H1 (cell line): ENCODE data around the gene EEF1AKMT2. TPM values are rescaled to one million over a fixed set of nuclear protein-coding genes. Genes with fewer than 3 reads are reported as not detected.

ENCODE experiments used
- CTCF ChIA-PET: fragments of 300-600 bp; sonication (Branson Sonifier 250); formaldehyde crosslinking; loops from one replicate; lab custom pipeline; 2021; ENCODE audit not compliant: partially characterized antibody; lab: Charles Lee
- POLR2A ChIA-PET: fragments of 300-600 bp; sonication (Branson Sonifier 250); formaldehyde crosslinking; loops from one replicate; lab custom pipeline; 2021; ENCODE audit warnings: inconsistent platforms; ENCODE audit not compliant: partially characterized antibody; lab: Charles Lee
- DNase-seq, 2 experiments: peaks; one replicate each; pipeline versions ENCODE4 v3.0.0 to v3.0.0-alpha.2; 2010 to 2022; ENCODE audit warnings: low spot score in 2 of 2, low read depth in 1 of 2, mixed read lengths in 1 of 2
- FAIRE-seq: peaks from 2 replicates; lab custom pipeline; 2011; peaks lifted over from hg19 to GRCh38; lab: Jason Lieb, UNC
- H2AFZ ChIP-seq: 2 replicates; pipeline ENCODE4 v1.8.1; 2012; ENCODE audit warnings: low read length, inconsistent platforms
- H2AK5ac ChIP-seq: 2 replicates; pipeline ENCODE4 v1.6.1; 2013; ENCODE audit warnings: low read depth, low read length
- H2BK120ac ChIP-seq: replicated peaks from 2 replicates; pipeline ENCODE3; 2013; ENCODE audit warnings: low read depth, low read length, inconsistent platforms
- H2BK12ac ChIP-seq: 2 replicates; pipeline ENCODE4 v1.6.1; 2013; ENCODE audit warnings: low read depth, low read length
- H2BK15ac ChIP-seq: 2 replicates; pipeline ENCODE4 v1.6.1; 2013; ENCODE audit warnings: low read length
- H2BK20ac ChIP-seq: 2 replicates; pipeline ENCODE4 v1.6.1; 2013; ENCODE audit warnings: low read length
- H2BK5ac ChIP-seq: 2 replicates; pipeline ENCODE4 v1.6.1; 2013; ENCODE audit warnings: low read depth, low read length
- H3K14ac ChIP-seq: 2 replicates; pipeline ENCODE4 v1.6.1; 2013; ENCODE audit warnings: inconsistent platforms; ENCODE audit not compliant: insufficient read length
- H3K18ac ChIP-seq: 2 replicates; pipeline ENCODE4 v1.6.1; 2013; ENCODE audit warnings: low read length; ENCODE audit errors: extremely low read depth
- H3K23ac ChIP-seq: 2 replicates; pipeline ENCODE4 v1.6.1; 2013; ENCODE audit warnings: inconsistent platforms; ENCODE audit not compliant: insufficient read length
- H3K23me2 ChIP-seq: 2 replicates; pipeline ENCODE4 v1.6.1; 2013; ENCODE audit warnings: low read depth, low read length
- H3K27ac ChIP-seq: 2 replicates; pipeline ENCODE4 v1.6.1; 2011; ENCODE audit warnings: low read depth, low read length, inconsistent platforms
- H3K27me3 ChIP-seq, 4 experiments: replicated peaks in 1 of 4; 1 replicate in 1 of 4; 2 replicates in 3 of 4; pipeline versions ENCODE4 v1.6.1 to v1.8.1; 2011 to 2013; ENCODE audit warnings: low read length in 3 of 4, mild to moderate bottlenecking in 3 of 4, inconsistent platforms in 2 of 4, mixed read lengths in 2 of 4, moderate library complexity in 1 of 4; ENCODE audit not compliant: control insufficient read depth in 3 of 4, insufficient read depth in 3 of 4; ENCODE audit errors: extremely low read depth in 1 of 4
- H3K36me3 ChIP-seq, 4 experiments: 2 replicates each; pipeline versions ENCODE4 v1.6.1 to v1.8.1; 2011 to 2013; ENCODE audit warnings: mild to moderate bottlenecking in 4 of 4, low read length in 3 of 4, moderate library complexity in 2 of 4, control low read depth in 1 of 4, inconsistent platforms in 1 of 4; ENCODE audit not compliant: insufficient read depth in 4 of 4, control insufficient read depth in 2 of 4
- H3K4ac ChIP-seq: replicated peaks from 2 replicates; pipeline ENCODE3; 2013; ENCODE audit warnings: low read length, low read depth, mixed read lengths, inconsistent platforms; ENCODE audit not compliant: insufficient read length
- H3K4me1 ChIP-seq, 4 experiments: replicated peaks in 1 of 4; 1 replicate in 1 of 4; 2 replicates in 3 of 4; pipeline versions ENCODE4 v1.6.1 to v1.8.1; 2011 to 2013; ENCODE audit warnings: low read length in 3 of 4, inconsistent platforms in 2 of 4, mixed read lengths in 1 of 4; ENCODE audit not compliant: insufficient read depth in 4 of 4, control insufficient read depth in 3 of 4
- H3K4me2 ChIP-seq, 2 experiments: 2 replicates each; pipeline versions ENCODE4 v1.6.1 to v1.8.1; 2011 to 2013; ENCODE audit warnings: low read depth in 2 of 2, low read length in 2 of 2, control low read depth in 1 of 2, inconsistent platforms in 1 of 2, mild to moderate bottlenecking in 1 of 2; ENCODE audit not compliant: insufficient read depth in 1 of 2
- H3K4me3 ChIP-seq, 4 experiments: fragments of 200-600, 300-600 bp in 1 of 4; sonication (generic), shearing (Covaris generic), sonication (Bioruptor Twin) in 1 of 4; 2 replicates each; pipeline versions ENCODE4 v1.5.1 to v1.8.1; 2011 to 2016; ENCODE audit warnings: low read length in 4 of 4, low read depth in 3 of 4, control low read depth in 2 of 4, inconsistent platforms in 2 of 4, mild to moderate bottlenecking in 2 of 4, mixed read lengths in 1 of 4, moderate library complexity in 1 of 4; ENCODE audit not compliant: insufficient read depth in 2 of 4; ENCODE audit errors: extremely low read depth in 1 of 4
- H3K56ac ChIP-seq: replicated peaks from 2 replicates; pipeline ENCODE3; 2013; ENCODE audit warnings: low read depth, mild to moderate bottlenecking, mixed read lengths, low read length, inconsistent platforms; ENCODE audit not compliant: insufficient read length
- H3K79me1 ChIP-seq: 2 replicates; pipeline ENCODE4 v1.6.1; 2013; ENCODE audit warnings: low read depth, low read length, control low read depth
- H3K79me2 ChIP-seq, 2 experiments: 2 replicates each; pipeline versions ENCODE4 v1.6.1 to v1.8.1; 2012 to 2013; ENCODE audit warnings: low read length in 2 of 2, mild to moderate bottlenecking in 2 of 2, inconsistent platforms in 1 of 2; ENCODE audit not compliant: insufficient read depth in 2 of 2, control insufficient read depth in 1 of 2
- H3K9ac ChIP-seq, 4 experiments: replicated peaks in 1 of 4; 1 replicate in 1 of 4; 2 replicates in 3 of 4; pipeline versions ENCODE4 v1.6.1 to v1.8.1; 2011 to 2013; ENCODE audit warnings: low read depth in 3 of 4, low read length in 3 of 4, control low read depth in 2 of 4, mild to moderate bottlenecking in 2 of 4, moderate library complexity in 2 of 4, inconsistent platforms in 1 of 4; ENCODE audit errors: extremely low read depth in 1 of 4
- H3K9me3 ChIP-seq, 2 experiments: 2 replicates each; pipeline versions ENCODE4 v1.6.1 to v1.8.1; 2012 to 2013; ENCODE audit warnings: mild to moderate bottlenecking in 2 of 2, moderate library complexity in 2 of 2, control low read depth in 1 of 2, inconsistent platforms in 1 of 2, low read depth in 1 of 2, low read length in 1 of 2, mixed read lengths in 1 of 2; ENCODE audit not compliant: insufficient read depth in 2 of 2
- H4K20me1 ChIP-seq, 2 experiments: replicated peaks in 1 of 2; 2 replicates each; pipeline versions ENCODE3 to v1.8.1; 2011 to 2013; ENCODE audit warnings: inconsistent platforms in 2 of 2, low read length in 2 of 2, mild to moderate bottlenecking in 1 of 2; ENCODE audit not compliant: insufficient read depth in 2 of 2, control insufficient read depth in 1 of 2
- H4K5ac ChIP-seq: 2 replicates; pipeline ENCODE4 v1.6.1; 2013; ENCODE audit warnings: low read length, low read depth, mixed read lengths, inconsistent platforms; ENCODE audit not compliant: insufficient read length
- H4K8ac ChIP-seq: 2 replicates; pipeline ENCODE4 v1.8.0; 2013; ENCODE audit warnings: mild to moderate bottlenecking, moderate library complexity, low read length, inconsistent platforms; ENCODE audit not compliant: insufficient read depth; ENCODE audit errors: extremely low read depth
- H4K91ac ChIP-seq: replicated peaks from 2 replicates; pipeline ENCODE3; 2013; ENCODE audit warnings: low read length, mixed read lengths, inconsistent platforms; ENCODE audit not compliant: insufficient read length
- BRCA1 ChIP-seq: IDR thresholded peaks from 2 replicates; pipeline ENCODE4 v1.6.1; 2012; ENCODE audit warnings: low read depth, low read length, improper control_type of control experiment
- CHD1 ChIP-seq: IDR thresholded peaks from 2 replicates; pipeline ENCODE4 v1.6.1; 2012; ENCODE audit warnings: low read depth, low read length, improper control_type of control experiment
- CHD2 ChIP-seq: IDR thresholded peaks from 2 replicates; pipeline ENCODE4 v1.6.1; 2012; ENCODE audit warnings: low read length, improper control_type of control experiment
- CREB1 ChIP-seq: IDR thresholded peaks from 2 replicates; pipeline ENCODE4 v1.6.1; 2012; ENCODE audit warnings: inconsistent platforms
- EP300 ChIP-seq, 2 experiments: IDR thresholded peaks; 1 replicate in 1 of 2; 2 replicates in 1 of 2; pipeline ENCODE4 v1.6.1; 2011 to 2012; ENCODE audit warnings: low read depth in 2 of 2, low read length in 2 of 2, mild to moderate bottlenecking in 2 of 2, borderline replicate concordance in 1 of 2, inconsistent platforms in 1 of 2, moderate library complexity in 1 of 2
- JUN ChIP-seq: IDR thresholded peaks from 2 replicates; pipeline ENCODE4 v1.6.1; 2011; ENCODE audit warnings: low read depth, mild to moderate bottlenecking, improper control_type of control experiment, low read length
- POLR2AphosphoS5 ChIP-seq: IDR thresholded peaks from 2 replicates; pipeline ENCODE4 v1.6.1; 2011; ENCODE audit warnings: low read depth, low read length
- SIRT6 ChIP-seq: IDR thresholded peaks from one replicate; pipeline ENCODE4 v1.7.1; 2012; ENCODE audit warnings: low read length, inconsistent platforms
- TCF12 ChIP-seq: IDR thresholded peaks from 2 replicates; pipeline ENCODE4 v1.6.1; 2011; ENCODE audit warnings: low read depth, mild to moderate bottlenecking, low read length
- TEAD4 ChIP-seq: IDR thresholded peaks from 2 replicates; pipeline ENCODE4 v1.6.1; 2012; ENCODE audit warnings: low read depth, low read length, inconsistent platforms, mixed read lengths
- USF2 ChIP-seq: IDR thresholded peaks from 2 replicates; pipeline ENCODE4 v1.6.1; 2011; ENCODE audit warnings: low read length, improper control_type of control experiment
- ZNF274 ChIP-seq: IDR thresholded peaks from 2 replicates; pipeline ENCODE4 v1.7.0; 2012; ENCODE audit warnings: low read length, borderline replicate concordance; ENCODE audit errors: extremely low read depth
- WGBS, 2 experiments: shearing (Covaris generic) in 1 of 2; methylation state at CpG; one replicate each; pipeline versions ENCODE4 v1.1.6 to v1.1.7; 2013 to 2015; ENCODE audit warnings: low lambda C conversion rate in 2 of 2, mixed read lengths in 2 of 2, inconsistent platforms in 1 of 2, low coverage in 1 of 2, missing lambda C conversion rate in 1 of 2; ENCODE audit not compliant: insufficient replicate concordance in 2 of 2, insufficient coverage in 1 of 2, insufficient read length in 1 of 2; ENCODE audit errors: extremely low coverage in 1 of 2, missing lambda C conversion rate in 1 of 2; 5-methylcytosine and 5-hydroxymethylcytosine counted together
- polyA plus RNA-seq, 7 experiments: library from polyadenylated mRNA; depleted of rRNA in 3 of 7; stranded (reverse) in 5 of 7; unstranded in 2 of 7; fragments of >200 nt in 5 of 7; fragments of 200-250 nt in 2 of 7; gene quantifications; 1 replicate in 5 of 7; 2 replicates in 1 of 7; 4 replicates in 1 of 7; pipeline versions ENCODE4 v1.2.1 to v1.2.3, GENCODE V29; 2011 to 2013; ENCODE audit warnings: missing spikeins in 2 of 7, mixed read lengths in 2 of 7
- total RNA-seq: library from RNA; stranded (reverse); fragmentation: NEBNext Ultra II Directional; extraction: Animal tissue kit (Norgen Biotek cat#: 25700); gene quantifications from 2 replicates; pipeline ENCODE4 v1.2.1, GENCODE V29; 2021

Gene EEF1AKMT2
- total and polyA plus RNA-seq, 2 of the 8 experiments (the other 6 are each of a cell fraction or from before 2014, with no cell fraction given): 9.8 to 26.8 TPM

GRCh38 chr10:124826262-124826661 lies 34.6 kb upstream of the EEF1AKMT2 start:
- peaks cover 6 to 46% (median 30%) of the 10 kb centered on the region in 4 experiments for H3K36me3 ChIP-seq
- no peak for TF ChIP-seq SIRT6
- no peak for TF ChIP-seq TCF12
- no peak for TF ChIP-seq ZNF274
- no peak for TF ChIP-seq CHD1
- TF ChIP-seq POLR2AphosphoS5: no peak
- no peak for TF ChIP-seq EP300 (IDR thresholded peaks at IDR 0.05; ENCODE audit: borderline replicate concordance in 1 of 2, low read depth in 2 of 2, low read length in 2 of 2)
- no peak for TF ChIP-seq CHD2
- no peak for TF ChIP-seq TEAD4
- TF ChIP-seq JUN: no peak
- no peak for TF ChIP-seq CREB1
- no peak for TF ChIP-seq BRCA1
- no peak for TF ChIP-seq USF2
- H3K23me2 ChIP-seq: no peaks in the 10 kb centered on the region
- H3K27ac ChIP-seq: no peak overlapping the region
- H4K8ac ChIP-seq: no peak overlapping the region
- H3K9me3 ChIP-seq: no peaks in the 10 kb centered on the region
- no peak overlapping the region for H3K4me2 ChIP-seq
- DNase-seq: no peak
- H3K4me3 ChIP-seq: no peak overlapping the region
- H3K14ac ChIP-seq: no peak overlapping the region
- POLR2A ChIA-PET: no interaction called here
- WGBS, 2 experiments: 95% methylated on average over 4 of the region's 4 CpGs; no CpG with 5 or more reads in 1 of the 2 experiments
- FAIRE-seq: no peak
- H2AFZ ChIP-seq: no peak overlapping the region
- H2AK5ac ChIP-seq: no peak overlapping the region
- H3K56ac ChIP-seq: no peak overlapping the region
- H3K23ac ChIP-seq: no peak overlapping the region
- no peaks in the 10 kb centered on the region for H3K4me1 ChIP-seq
- H4K91ac ChIP-seq: no peak overlapping the region
- H4K5ac ChIP-seq: no peak overlapping the region
- H3K4ac ChIP-seq: no peak overlapping the region
- no peaks in the 10 kb centered on the region for H4K20me1 ChIP-seq
- H2BK12ac ChIP-seq: no peak overlapping the region
- no peaks in the 10 kb centered on the region for H3K79me1 ChIP-seq
- no peaks in the 10 kb centered on the region for H3K27me3 ChIP-seq
- H3K9ac ChIP-seq: no peak overlapping the region
- H2BK5ac ChIP-seq: no peak overlapping the region
- no peak overlapping the region for H3K18ac ChIP-seq
- no peak overlapping the region for H2BK15ac ChIP-seq
- no peaks in the 10 kb centered on the region for H3K79me2 ChIP-seq
- H2BK20ac ChIP-seq: no peak overlapping the region
- no peak overlapping the region for H2BK120ac ChIP-seq
- CTCF ChIA-PET: interaction anchor here (0.6 to 3.3 kb wide), 17 partner anchors 10 to 432 kb away, joined by 3 to 15 read pairs (median 3); partner anchors contain the start of gene EEF1AKMT2
